Suprapubic skin (tissue), 4 donors: ENCODE results near the gene MAP6. TPM values are rescaled to one million over a fixed set of nuclear protein-coding genes. Genes with fewer than 3 reads are reported as not detected.

ENCODE experiments used
- DNase-seq, 2 donors: peaks; one replicate each; pipeline ENCODE4 v3.0.0-alpha.2; 2019; ENCODE audit warnings: low spot score in 2 of 2
- H3K27ac ChIP-seq: fragments of 200-600 bp; sonication (generic); one replicate; pipeline ENCODE4 v1.5.1; 2019
- H3K27me3 ChIP-seq: fragments of 200-600 bp; sonication (generic); one replicate; pipeline ENCODE4 v1.5.1; 2019
- H3K36me3 ChIP-seq: fragments of 200-600 bp; sonication (generic); one replicate; pipeline ENCODE4 v1.5.1; 2019
- H3K4me1 ChIP-seq: fragments of 200-600 bp; sonication (generic); one replicate; pipeline ENCODE4 v1.5.1; 2019
- H3K4me3 ChIP-seq: fragments of 200-600 bp; sonication (generic); one replicate; pipeline ENCODE4 v1.5.1; 2019; ENCODE audit warnings: mild to moderate bottlenecking
- H3K9me3 ChIP-seq: fragments of 200-600 bp; sonication (generic); one replicate; pipeline ENCODE4 v1.5.1; 2019
- CTCF ChIP-seq, 2 donors: fragments of 200-600 bp in 1 of 2; fragments of 450-650 bp in 1 of 2; sonication (generic) in 1 of 2; IDR thresholded peaks; one replicate each; pipeline ENCODE4 v1.5.1; 2016 to 2019; ENCODE audit warnings: antibody characterized with exemption in 2 of 2, mild to moderate bottlenecking in 1 of 2, moderate library complexity in 1 of 2
- EP300 ChIP-seq: sonication (generic); formaldehyde crosslinking; IDR thresholded peaks from one replicate; pipeline ENCODE4 v1.6.1; 2017; ENCODE audit warnings: antibody characterized with exemption
- POLR2A ChIP-seq, 2 donors: fragments of 450-650 bp; IDR thresholded peaks; one replicate each; pipeline ENCODE4 v1.6.1; 2017; ENCODE audit warnings: antibody characterized with exemption in 2 of 2, mild to moderate bottlenecking in 2 of 2, moderate library complexity in 2 of 2
- POLR2AphosphoS5 ChIP-seq, 3 donors: sonication (generic); formaldehyde crosslinking; IDR thresholded peaks; one replicate each; pipeline ENCODE4 v1.6.1; 2017; ENCODE audit warnings: antibody characterized with exemption in 3 of 3
- WGBS: methylation state at CpG from one replicate; pipeline ENCODE4 v1.1.5; 2018; 5-methylcytosine and 5-hydroxymethylcytosine counted together
- total RNA-seq, 4 donors: library from RNA; depleted of rRNA; stranded (reverse); fragments of >200 nt; gene quantifications; one replicate each; pipeline ENCODE4 v1.1.0, GENCODE V29; 2016

The MAP6 gene
- total RNA-seq, 4 donors from 2014 or later = 2.7 to 11.0 (median 4.6) TPM

- Histone ChIP-seq H3K9me3 (no peaks in the 10 kb centered on the region), H3K27ac (peak overlapping the region; percentile 41), H3K36me3 (no peaks in the 10 kb centered on the region), H3K4me3 (no peak overlapping the region), H3K4me1 (peaks cover 44% of the 10 kb centered on the region), H3K27me3 (no peaks in the 10 kb centered on the region)
- TF ChIP-seq CTCF (IDR thresholded peaks at IDR 0.05) (no peak), EP300 (no peak), POLR2A (IDR thresholded peaks at IDR 0.05) (no peak), POLR2AphosphoS5 (IDR thresholded peaks at IDR 0.05) (no peak)
- 86% methylated on average over 1 of the region's 1 CpG for WGBS
- DNase-seq = no peak
Measured at GRCh38 chr11:75553889-75554257, 115.0 kb downstream of the MAP6 start.

- peak overlapping the region; percentile 41 for H3K27ac ChIP-seq
- no peaks in the 10 kb centered on the region for H3K36me3 ChIP-seq
- no peak for TF ChIP-seq EP300
- TF ChIP-seq CTCF (IDR thresholded peaks at IDR 0.05) = no peak
- TF ChIP-seq POLR2A (IDR thresholded peaks at IDR 0.05) = no peak
- no peak for TF ChIP-seq POLR2AphosphoS5 (IDR thresholded peaks at IDR 0.05)
Measured at GRCh38 chr11:75553182-75553581, 115.7 kb downstream of the MAP6 start.

GRCh38 chr11:75549370-75549958, 119.4 kb downstream of the MAP6 start:
- Histone ChIP-seq H3K4me1 (peaks cover 16% of the 10 kb centered on the region), H3K27me3 (no peaks in the 10 kb centered on the region), H3K36me3 (no peaks in the 10 kb centered on the region), H3K4me3 (no peak overlapping the region), H3K27ac (no peak overlapping the region), H3K9me3 (no peaks in the 10 kb centered on the region)
- no peak for DNase-seq
- no peak for TF ChIP-seq POLR2AphosphoS5 (IDR thresholded peaks at IDR 0.05)
- TF ChIP-seq POLR2A (IDR thresholded peaks at IDR 0.05) = no peak
- no peak for TF ChIP-seq CTCF (IDR thresholded peaks at IDR 0.05)
- WGBS = 89% methylated on average over 5 of the region's 5 CpGs

More at GRCh38 chr11:75553182-75553581, 115.7 kb downstream of the MAP6 start:
- WGBS = 88% methylated on average over 6 of the region's 6 CpGs
- DNase-seq = no peak
- peaks cover 38% of the 10 kb centered on the region for H3K4me1 ChIP-seq
- H3K27me3 ChIP-seq = no peaks in the 10 kb centered on the region
- H3K4me3 ChIP-seq = no peak overlapping the region
- H3K9me3 ChIP-seq = no peaks in the 10 kb centered on the region

- no peak for DNase-seq
- peaks cover 9% of the 10 kb centered on the region for H3K4me1 ChIP-seq
- H3K27me3 ChIP-seq = no peaks in the 10 kb centered on the region
- no peak overlapping the region for H3K4me3 ChIP-seq
- no peak for TF ChIP-seq CTCF (IDR thresholded peaks at IDR 0.05)
- TF ChIP-seq POLR2AphosphoS5 (IDR thresholded peaks at IDR 0.05) = no peak
- no peak for TF ChIP-seq POLR2A (IDR thresholded peaks at IDR 0.05)
- no peak for TF ChIP-seq EP300
- no peak overlapping the region for H3K27ac ChIP-seq
- H3K9me3 ChIP-seq = no peaks in the 10 kb centered on the region
- 96% methylated on average over 8 of the region's 8 CpGs for WGBS
- no peaks in the 10 kb centered on the region for H3K36me3 ChIP-seq
Measured at GRCh38 chr11:75548595-75549272, 120.1 kb downstream of the MAP6 start.

GRCh38 chr11:75547617-75548058, 121.2 kb downstream of the MAP6 start:
- DNase-seq = no peak

More at GRCh38 chr11:75547617-75548058, 121.2 kb downstream of the MAP6 start:
- 24% methylated on average over 7 of the region's 7 CpGs for WGBS
- H3K4me3 ChIP-seq = no peak overlapping the region
- no peaks in the 10 kb centered on the region for H3K27me3 ChIP-seq
- peak; percentile 62 to 64 for TF ChIP-seq CTCF (IDR thresholded peaks at IDR 0.05)
- no peak for TF ChIP-seq EP300
- no peak for TF ChIP-seq POLR2AphosphoS5 (IDR thresholded peaks at IDR 0.05)
- no peak for TF ChIP-seq POLR2A (IDR thresholded peaks at IDR 0.05)
- no peaks in the 10 kb centered on the region for H3K36me3 ChIP-seq
- no peaks in the 10 kb centered on the region for H3K9me3 ChIP-seq
- no peak overlapping the region for H3K27ac ChIP-seq
- peaks cover 6% of the 10 kb centered on the region for H3K4me1 ChIP-seq
